HG02970 (cell line): Measurements from ENCODE around the gene CDK5RAP1.
"Not testable (repeated sequence)": the region's sequence is repeated elsewhere in the genome, so short reads cannot be mapped to it uniquely, and the experiment has no call there.

Experiments used
- ATAC-seq: cut with Tn5 transposase; IDR thresholded peaks from one replicate; pipeline ENCODE4 v1.9.1; 2021; ENCODE audit warnings: mild to moderate bottlenecking, moderate library complexity, moderate number of reproducible peaks; ENCODE audit not compliant: unreplicated experiment, low FRiP score

The CDK5RAP1 gene

DNA sequence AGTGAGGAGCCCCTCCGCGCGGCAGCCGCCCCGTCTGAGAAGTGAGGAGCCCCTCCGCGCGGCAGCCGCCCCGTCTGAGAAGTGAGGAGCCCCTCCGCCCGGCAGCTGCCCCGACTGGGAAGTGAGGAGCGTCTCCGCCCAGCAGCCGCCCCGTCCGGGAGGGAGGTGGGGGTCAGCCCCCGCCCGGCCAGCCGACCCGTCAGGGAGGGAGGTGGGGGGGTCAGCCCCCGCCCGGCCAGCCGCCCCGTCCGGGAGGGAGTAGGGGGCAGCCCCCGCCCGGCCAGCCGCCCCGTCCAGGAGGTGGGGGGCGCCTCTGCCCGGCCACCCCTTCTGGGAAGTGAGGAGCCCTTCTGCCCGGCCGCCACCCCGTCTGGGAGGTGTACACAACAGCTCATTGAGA lies 12.0 kb downstream of the CDK5RAP1 start:
- not testable (repeated sequence) for ATAC-seq

DNA sequence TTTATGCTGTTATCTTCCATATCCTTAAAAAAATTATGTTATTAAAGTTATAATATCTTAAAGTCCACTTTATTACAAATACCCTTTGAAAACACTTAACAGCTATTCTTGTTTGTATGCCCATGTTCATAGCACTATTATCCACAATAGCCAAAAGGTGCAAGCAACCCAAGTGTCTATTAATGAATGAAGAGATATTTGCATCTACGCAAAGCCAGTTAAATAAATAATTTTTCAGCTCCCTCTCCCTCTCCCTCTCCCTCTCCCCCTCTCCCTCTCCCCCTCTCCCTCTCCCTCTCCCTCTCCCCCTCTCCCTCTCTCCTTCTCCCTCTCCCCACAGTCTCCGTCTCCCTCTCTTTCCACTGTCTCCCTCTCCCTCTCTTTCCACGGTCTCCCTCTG lies 13.1 kb downstream of the CDK5RAP1 start:
- no peak for ATAC-seq

- ATAC-seq = no peak
Measured at GRCh38 chr20:33387177-33387576, 14.1 kb downstream of the CDK5RAP1 start.

DNA sequence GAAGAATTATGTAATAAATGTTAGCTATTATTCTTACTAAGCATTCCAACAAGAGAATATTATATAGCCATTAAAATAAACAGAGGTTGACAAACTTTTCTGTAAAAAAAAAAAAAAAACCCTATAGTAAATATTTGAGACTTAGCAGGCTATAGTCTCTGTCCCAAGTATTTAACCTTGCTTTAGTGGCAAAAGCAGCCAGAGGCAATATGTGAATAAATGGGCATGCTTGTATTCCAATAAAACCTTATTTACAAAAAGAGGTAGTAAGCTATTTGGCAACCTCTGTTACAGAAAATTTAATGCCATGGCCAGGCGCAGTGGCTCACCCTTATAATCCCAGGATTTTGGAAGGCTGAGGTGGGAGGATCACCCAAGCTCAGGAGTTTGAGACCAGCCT lies 14.6 kb downstream of the CDK5RAP1 start:
- no peak for ATAC-seq

GRCh38 chr20:33377366-33377765 lies 24.0 kb downstream of the CDK5RAP1 start:
- ATAC-seq = no peak

DNA sequence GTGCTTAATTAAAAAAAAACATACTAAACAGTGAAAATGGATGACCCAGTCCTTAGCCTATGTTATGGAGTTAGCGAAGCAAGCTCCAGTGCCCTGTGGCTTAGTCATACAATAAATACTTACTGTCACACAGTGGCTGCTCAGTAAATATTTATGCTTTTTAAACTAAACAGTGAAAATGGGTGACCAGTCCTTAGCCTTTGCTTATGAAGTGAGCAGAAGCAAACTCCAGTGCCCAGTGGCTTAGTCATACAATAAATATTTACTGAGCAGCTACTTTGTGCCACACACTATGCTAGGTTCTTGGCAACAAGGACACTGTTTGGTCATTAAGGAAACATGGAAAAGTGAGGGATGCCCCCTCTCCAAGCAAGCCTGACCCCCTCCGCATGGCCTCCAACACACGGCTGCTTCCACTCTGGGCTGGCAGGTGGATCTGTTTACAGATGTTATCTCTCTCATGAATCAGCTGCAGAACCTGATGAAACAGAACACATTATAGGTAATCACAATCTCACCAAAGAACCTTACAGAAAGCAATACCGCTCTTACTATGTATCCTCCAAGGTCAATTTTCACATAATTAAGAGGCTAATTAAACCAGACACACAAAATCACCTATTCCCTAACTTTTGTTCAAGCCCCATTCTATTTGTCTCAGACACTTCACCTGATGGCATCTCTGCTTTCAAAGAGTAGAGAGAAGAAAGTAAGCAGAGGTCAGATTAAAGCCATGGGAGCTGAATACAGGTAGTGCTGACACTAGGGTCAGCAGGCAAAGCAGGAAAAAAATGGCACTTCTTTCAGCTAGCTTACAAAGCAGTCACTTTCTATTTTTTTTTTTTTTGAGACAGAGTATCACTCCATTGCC lies 27.3 kb downstream of the CDK5RAP1 start:
- no peak for ATAC-seq

GRCh38 chr20:33372993-33373441 lies 28.3 kb downstream of the CDK5RAP1 start:
- no peak for ATAC-seq

- ATAC-seq = no peak
Measured at GRCh38 chr20:33370291-33370690, 31.0 kb downstream of the CDK5RAP1 start.

- ATAC-seq = no peak
Measured at GRCh38 chr20:33362898-33363297, 38.4 kb downstream of the CDK5RAP1 start.

- ATAC-seq = no peak
Measured at GRCh38 chr20:33359399-33360261, 41.7 kb downstream of the CDK5RAP1 start.

GRCh38 chr20:33353013-33353402 lies 48.3 kb downstream of the CDK5RAP1 start:
- no peak for ATAC-seq

GRCh38 chr20:33352258-33353012 lies 48.9 kb downstream of the CDK5RAP1 start:
- no peak for ATAC-seq

DNA sequence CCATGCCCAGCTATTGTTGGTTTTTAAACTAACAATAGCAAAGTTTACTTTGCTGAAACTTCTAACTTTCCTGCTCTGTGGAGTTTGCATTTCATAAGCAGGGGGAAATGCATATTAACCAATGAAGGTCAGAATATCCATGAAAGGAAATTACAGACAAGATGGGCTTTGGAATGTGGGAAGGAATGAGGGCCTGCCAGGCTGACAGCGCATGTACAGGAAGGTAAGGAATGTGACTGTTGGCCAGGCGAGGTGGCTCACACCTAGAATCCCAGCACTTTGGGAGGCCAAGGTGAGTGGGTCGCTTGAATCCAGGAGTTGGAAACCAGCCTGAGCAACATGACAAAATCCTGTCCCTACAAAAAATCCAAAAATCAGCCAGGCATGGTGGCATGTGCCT lies 49.6 kb downstream of the CDK5RAP1 start:
- ATAC-seq = no peak

DNA sequence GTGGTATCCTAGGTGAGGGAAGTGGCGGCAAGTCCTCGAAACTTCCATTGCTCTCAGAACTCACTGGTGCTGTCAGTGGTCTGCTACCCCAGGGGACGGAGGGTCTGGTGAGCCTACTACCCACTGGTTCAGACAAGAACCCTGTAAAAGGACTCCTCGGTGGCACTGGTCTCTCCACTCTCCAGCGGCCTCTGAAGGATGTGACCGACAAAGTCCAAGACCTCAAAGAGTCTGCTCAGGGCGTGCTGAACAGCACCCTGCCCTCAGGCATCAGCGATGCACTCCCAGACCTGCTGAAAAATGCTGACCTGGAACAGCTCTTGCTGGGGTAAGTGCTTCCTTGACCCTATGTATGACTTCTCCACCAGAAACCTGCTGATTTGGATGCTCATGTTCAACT lies 51.8 kb downstream of the CDK5RAP1 start:
- ATAC-seq = no peak

DNA sequence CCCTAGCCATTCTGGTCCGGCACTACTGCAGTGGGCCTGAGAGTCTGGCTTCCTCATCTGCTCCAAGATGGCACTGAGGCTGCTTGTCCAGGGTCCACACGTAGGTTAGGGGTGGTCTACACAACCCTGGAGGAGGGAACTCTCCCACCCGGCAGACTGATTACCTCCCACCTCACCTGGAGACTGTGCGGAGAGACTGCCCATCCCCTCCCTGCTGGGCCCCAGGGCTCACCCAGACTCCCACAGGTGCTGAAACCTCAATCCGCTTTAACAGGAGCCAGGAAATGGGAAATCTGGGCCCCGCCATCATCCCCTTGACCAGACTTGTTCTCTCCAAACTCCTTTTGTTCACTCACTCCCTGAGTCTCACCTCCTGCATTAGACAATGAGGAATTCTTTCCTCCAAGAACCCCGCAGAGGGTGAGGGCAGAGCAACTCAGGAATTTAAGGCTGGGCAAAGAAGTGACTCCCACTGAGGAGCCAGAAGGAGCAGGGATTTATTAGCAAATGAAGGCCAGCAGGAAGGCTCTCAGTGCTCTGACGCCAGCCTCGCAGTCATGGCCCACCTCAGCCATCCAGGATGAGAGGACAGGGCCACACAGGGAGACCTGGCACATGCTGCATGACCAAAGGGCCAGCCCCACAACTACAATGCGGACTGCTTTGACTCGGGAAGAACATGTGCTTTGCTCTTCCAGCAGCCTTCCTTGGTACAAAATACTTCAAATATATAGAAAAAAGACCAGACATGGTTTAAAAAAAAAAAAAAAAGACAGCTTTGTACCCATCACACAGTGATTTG lies 53.0 kb downstream of the CDK5RAP1 start:
- no peak for ATAC-seq

DNA sequence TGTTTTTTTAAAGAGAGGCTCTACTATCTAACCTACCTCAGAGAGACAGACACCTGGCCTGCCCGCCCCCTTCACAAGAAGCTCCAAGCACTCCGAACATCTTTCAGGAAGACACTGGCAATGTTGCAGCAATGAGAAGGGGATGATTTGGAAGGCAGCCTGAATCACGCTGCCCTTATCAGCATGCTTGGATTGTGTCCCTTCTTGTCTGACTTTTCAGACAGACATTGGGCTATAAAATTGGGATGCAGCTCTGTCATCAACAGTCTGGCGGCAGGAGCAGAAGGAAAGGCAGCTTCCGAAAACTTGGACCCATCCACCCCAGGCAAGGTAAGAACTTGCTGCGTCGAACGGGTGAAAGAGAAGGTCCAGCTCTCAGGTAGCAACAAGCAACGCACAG lies 56.0 kb downstream of the CDK5RAP1 start:
- no peak for ATAC-seq

GRCh38 chr20:33343521-33343920 lies 57.8 kb downstream of the CDK5RAP1 start:
- ATAC-seq = no peak

DNA sequence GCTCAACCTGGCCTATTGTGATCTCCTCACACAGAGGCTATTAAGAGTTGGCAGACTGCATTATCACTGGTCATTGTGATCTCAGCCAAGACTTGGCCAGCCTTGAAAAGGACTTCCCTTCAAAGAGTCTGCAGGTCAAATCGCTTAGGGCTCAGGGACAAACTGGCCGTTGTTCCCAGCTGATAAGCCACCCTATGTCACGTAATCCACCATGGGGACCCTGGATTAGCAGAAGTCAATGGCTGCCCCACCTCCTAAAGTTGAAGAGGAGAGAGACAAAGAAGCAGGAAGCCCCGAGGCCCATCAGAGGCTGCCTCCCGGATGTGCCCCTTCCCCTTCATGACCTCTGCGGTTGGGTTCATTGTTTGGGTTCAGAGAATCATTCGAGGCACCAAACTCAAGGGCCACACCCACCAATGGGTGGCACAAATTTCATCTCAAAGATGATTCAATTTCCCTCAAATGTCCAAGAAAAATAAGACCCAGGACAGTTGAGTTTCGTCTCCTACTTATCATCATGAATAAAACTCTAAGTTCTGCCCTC lies 61.7 kb downstream of the CDK5RAP1 start:
- ATAC-seq = no peak

GRCh38 chr20:33338467-33339258 lies 62.7 kb downstream of the CDK5RAP1 start:
- ATAC-seq = no peak
